Kidney (tissue), 14 donors: ENCODE results near the gene SEMA5B. TPM values are rescaled to one million over a fixed set of nuclear protein-coding genes. Genes with fewer than 3 reads are reported as not detected.

Experiments
- DNase-seq, 5 donors: peaks; one replicate each; pipeline ENCODE4 v3.0.0-alpha.2; 2013 to 2020
- FAIRE-seq: peaks from 2 replicates; lab custom pipeline; 2012; peaks lifted over from hg19 to GRCh38; lab: Jason Lieb, UNC
- H3K27ac ChIP-seq, 2 donors: one replicate each; pipeline ENCODE4 v1.7.0; 2013; ENCODE audit warnings: low read depth in 2 of 2, low read length in 2 of 2, inconsistent platforms in 1 of 2
- H3K27me3 ChIP-seq: one replicate; pipeline ENCODE4 v1.7.1; 2013; ENCODE audit warnings: low read length, inconsistent platforms; ENCODE audit not compliant: control insufficient read depth, insufficient read depth
- H3K36me3 ChIP-seq, 3 donors: one replicate each; pipeline versions ENCODE4 v1.7.0 to v1.7.1; 2013; ENCODE audit warnings: low read length in 3 of 3, control low read depth in 1 of 3, inconsistent platforms in 1 of 3; ENCODE audit not compliant: insufficient read depth in 3 of 3, control insufficient read depth in 2 of 3
- H3K4me1 ChIP-seq, 3 donors: one replicate each; pipeline versions ENCODE4 v1.7.0 to v1.7.1; 2013; ENCODE audit warnings: low read length in 3 of 3, inconsistent platforms in 1 of 3, low read depth in 1 of 3; ENCODE audit not compliant: control insufficient read depth in 2 of 3, insufficient read depth in 2 of 3
- H3K4me3 ChIP-seq, 3 donors: one replicate each; pipeline versions ENCODE4 v1.7.0 to v1.8.1; 2013; ENCODE audit warnings: low read length in 3 of 3, control low read depth in 1 of 3, inconsistent platforms in 1 of 3
- H3K9ac ChIP-seq, 3 donors: one replicate each; pipeline versions ENCODE4 v1.7.0 to v1.7.1; 2013; ENCODE audit warnings: low read length in 3 of 3, control low read depth in 1 of 3, inconsistent platforms in 1 of 3
- H3K9me3 ChIP-seq, 3 donors: one replicate each; pipeline versions ENCODE4 v1.7.0 to v1.7.1; 2013; ENCODE audit warnings: low read length in 3 of 3, control low read depth in 1 of 3, inconsistent platforms in 1 of 3; ENCODE audit not compliant: control insufficient read depth in 2 of 3, insufficient read depth in 1 of 3
- intact Hi-C: fragments of 100-400 bp; cut with DNase I; formaldehyde crosslinking; loops from one replicate; pipeline ENCODE4 v1.11.1; 2022
- polyA plus RNA-seq: library from polyadenylated mRNA; stranded (reverse); fragments of 350-450 nt; fragmentation: Illumina TruSeq; extraction: RNeasy Lipid Tissue Mini Kit (QIAGEN cat#74804); gene quantifications from one replicate; pipeline ENCODE4 v1.2.3, GENCODE V29; 2014; ENCODE audit warnings: low read depth, low replicate concordance; ENCODE audit not compliant: insufficient read depth
- total RNA-seq: library from RNA; stranded (reverse); fragmentation: NEBNext Ultra II Directional; extraction: Animal tissue kit (Norgen Biotek cat#: 25700); gene quantifications from one replicate; pipeline ENCODE4 v1.2.1, GENCODE V29; 2021
- TF ChIP-seq, protein P1 (sequence below): IDR thresholded peaks from 3 replicates; pipeline ENCODE4 v1.5.1; 2012; ENCODE audit warnings: mild to moderate bottlenecking, moderate library complexity, borderline replicate concordance; ENCODE audit not compliant: insufficient read depth; ENCODE audit errors: extremely low read depth
- donor health status: control.
- donor health status: control.
- donor health status: control.
- donor health status: control.
- donor health status: control.
- donor health status: DM: yes; HTN: yes; CAD: no.
- donor health status: Normal renal cell carcinoma (clear cell type).

Gene SEMA5B
- total and polyA plus RNA-seq, 2 donors from 2014 or later, result 6.6 to 8.4 TPM

DNA sequence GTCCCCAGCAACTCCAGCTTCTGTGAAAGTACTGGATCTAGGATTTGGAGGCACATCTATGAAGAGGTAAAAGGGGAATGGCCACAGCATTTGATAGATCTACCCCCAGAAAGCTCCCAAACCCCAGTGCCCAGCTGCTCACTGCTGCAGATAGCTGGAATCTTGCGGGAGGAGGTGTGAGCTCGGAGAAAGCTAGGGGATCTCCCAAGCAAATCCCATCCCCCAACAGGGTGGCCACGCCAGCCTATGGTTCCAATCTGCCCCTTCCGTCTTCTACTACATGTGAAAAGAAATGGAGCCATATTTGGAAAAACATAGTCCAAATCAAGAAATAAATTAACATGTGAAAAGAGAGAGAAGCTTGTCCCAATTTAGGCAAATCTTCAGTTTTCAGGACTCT is 42.0 kb downstream of the SEMA5B start:
- TF ChIP-seq, protein P1, sequence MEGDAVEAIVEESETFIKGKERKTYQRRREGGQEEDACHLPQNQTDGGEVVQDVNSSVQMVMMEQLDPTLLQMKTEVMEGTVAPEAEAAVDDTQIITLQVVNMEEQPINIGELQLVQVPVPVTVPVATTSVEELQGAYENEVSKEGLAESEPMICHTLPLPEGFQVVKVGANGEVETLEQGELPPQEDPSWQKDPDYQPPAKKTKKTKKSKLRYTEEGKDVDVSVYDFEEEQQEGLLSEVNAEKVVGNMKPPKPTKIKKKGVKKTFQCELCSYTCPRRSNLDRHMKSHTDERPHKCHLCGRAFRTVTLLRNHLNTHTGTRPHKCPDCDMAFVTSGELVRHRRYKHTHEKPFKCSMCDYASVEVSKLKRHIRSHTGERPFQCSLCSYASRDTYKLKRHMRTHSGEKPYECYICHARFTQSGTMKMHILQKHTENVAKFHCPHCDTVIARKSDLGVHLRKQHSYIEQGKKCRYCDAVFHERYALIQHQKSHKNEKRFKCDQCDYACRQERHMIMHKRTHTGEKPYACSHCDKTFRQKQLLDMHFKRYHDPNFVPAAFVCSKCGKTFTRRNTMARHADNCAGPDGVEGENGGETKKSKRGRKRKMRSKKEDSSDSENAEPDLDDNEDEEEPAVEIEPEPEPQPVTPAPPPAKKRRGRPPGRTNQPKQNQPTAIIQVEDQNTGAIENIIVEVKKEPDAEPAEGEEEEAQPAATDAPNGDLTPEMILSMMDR, result no peak
- intact Hi-C loops, result no loop called here
- no peak overlapping the region for H3K9ac ChIP-seq
- H3K4me1 ChIP-seq, result peaks cover 0 to 5% (median 0%) of the 10 kb centered on the region in 3 donors
- no peaks in the 10 kb centered on the region for H3K9me3 ChIP-seq
- no peaks in the 10 kb centered on the region for H3K27me3 ChIP-seq
- H3K27ac ChIP-seq, result no peak overlapping the region
- FAIRE-seq, result no peak
- H3K36me3 ChIP-seq, result no peaks in the 10 kb centered on the region
- no peak for DNase-seq
- no peak overlapping the region for H3K4me3 ChIP-seq

DNA sequence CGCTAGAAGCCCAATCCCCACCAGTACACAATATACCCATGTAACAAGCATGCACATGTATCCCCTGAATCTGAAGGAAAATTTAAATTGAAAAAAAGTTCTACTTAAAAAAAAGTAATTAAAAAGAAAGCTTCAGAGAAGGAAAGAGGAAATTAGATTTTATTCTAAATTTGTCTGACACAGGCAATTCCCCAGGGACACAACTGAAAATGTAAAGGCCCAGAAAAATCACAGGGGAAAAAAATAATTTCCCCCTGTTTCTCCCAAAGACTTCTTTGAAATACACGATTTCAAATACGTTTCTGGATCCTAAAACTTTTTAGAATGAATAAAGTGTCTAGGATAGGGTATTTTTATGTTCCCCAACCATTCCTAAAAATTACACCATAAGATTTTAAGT is 42.9 kb downstream of the SEMA5B start:
- TF ChIP-seq, protein P1, result no peak
- Histone ChIP-seq H3K4me1 (peaks cover 0 to 5% (median 0%) of the 10 kb centered on the region in 3 donors), H3K27me3 (no peaks in the 10 kb centered on the region), H3K36me3 (no peaks in the 10 kb centered on the region), H3K4me3 (no peak overlapping the region), H3K27ac (no peak overlapping the region), H3K9me3 (no peaks in the 10 kb centered on the region), H3K9ac (no peak overlapping the region)
- no peak for DNase-seq
- intact Hi-C loops, result no loop called here
- no peak for FAIRE-seq

DNA sequence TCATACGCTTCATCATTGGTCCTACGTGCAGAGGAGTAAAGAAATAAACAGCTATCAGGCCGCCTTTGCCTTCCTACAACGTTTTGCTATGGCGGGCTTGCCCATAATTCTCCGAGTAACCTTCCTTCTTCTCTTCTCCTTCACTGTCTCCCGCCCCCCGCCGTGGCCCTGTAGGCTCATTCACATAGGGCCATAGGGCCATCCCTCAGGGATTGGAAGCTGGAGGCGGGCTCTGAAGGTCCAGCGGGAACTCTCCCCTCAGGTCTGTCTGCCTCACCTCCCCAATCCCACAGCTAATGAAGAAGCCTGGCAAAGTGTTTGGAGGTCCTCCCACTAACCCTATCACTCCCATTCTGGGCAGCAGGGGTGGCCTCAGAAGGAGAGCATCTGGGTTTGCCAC is 43.6 kb downstream of the SEMA5B start:
- Histone ChIP-seq H3K27ac (no peak overlapping the region), H3K9me3 (no peaks in the 10 kb centered on the region), H3K9ac (no peak overlapping the region), H3K4me1 (peaks cover 0 to 5% (median 0%) of the 10 kb centered on the region in 3 donors), H3K27me3 (no peaks in the 10 kb centered on the region), H3K4me3 (no peak overlapping the region), H3K36me3 (no peaks in the 10 kb centered on the region)
- TF ChIP-seq, protein P1, result no peak
- intact Hi-C loops, result no loop called here
- peak in 1 of 5 donors; percentile 31 for DNase-seq
- FAIRE-seq, result no peak
